Liver (tissue), 9 donors: Measurements from ENCODE around the gene SMAD6. TPM values are rescaled to one million over a fixed set of nuclear protein-coding genes. Genes with fewer than 3 reads are reported as not detected.
A peak's percentile ranks its signal among the peaks of the same experiment; 100 is the strongest.

ENCODE experiments used
- DNase-seq: peaks from one replicate; pipeline ENCODE4 v3.0.0-alpha.2; 2017; ENCODE audit warnings: low spot score
- H3K27ac ChIP-seq, 2 donors: one replicate each; pipeline ENCODE4 v1.7.0; 2013; ENCODE audit warnings: inconsistent platforms in 2 of 2, low read length in 2 of 2, control low read depth in 1 of 2, low read depth in 1 of 2, mild to moderate bottlenecking in 1 of 2
- H3K27me3 ChIP-seq, 4 donors: one replicate each; pipeline versions ENCODE4 v1.6.1 to v1.7.0; 2013; ENCODE audit warnings: low read length in 3 of 4, inconsistent platforms in 1 of 4, mild to moderate bottlenecking in 1 of 4, moderate library complexity in 1 of 4; ENCODE audit not compliant: control insufficient read depth in 4 of 4, insufficient read depth in 4 of 4
- H3K36me3 ChIP-seq, 4 donors: one replicate each; pipeline versions ENCODE4 v1.6.1 to v1.7.0; 2013; ENCODE audit warnings: low read length in 3 of 4, mild to moderate bottlenecking in 3 of 4, low read depth in 1 of 4, moderate library complexity in 1 of 4; ENCODE audit not compliant: control insufficient read depth in 4 of 4, insufficient read depth in 3 of 4
- H3K4me1 ChIP-seq, 4 donors: one replicate each; pipeline versions ENCODE4 v1.6.1 to v1.7.0; 2013; ENCODE audit warnings: low read length in 3 of 4, mild to moderate bottlenecking in 3 of 4, moderate library complexity in 1 of 4; ENCODE audit not compliant: control insufficient read depth in 4 of 4, insufficient read depth in 4 of 4
- H3K4me3 ChIP-seq, 3 donors: one replicate each; pipeline versions ENCODE4 v1.6.1 to v1.7.0; 2013; ENCODE audit warnings: low read length in 3 of 3, control low read depth in 1 of 3, low read depth in 1 of 3, mild to moderate bottlenecking in 1 of 3
- H3K9ac ChIP-seq, 2 donors: one replicate each; pipeline ENCODE4 v1.7.0; 2013; ENCODE audit warnings: low read length in 2 of 2, mild to moderate bottlenecking in 2 of 2, moderate library complexity in 2 of 2, control low read depth in 1 of 2, low read depth in 1 of 2
- H3K9me3 ChIP-seq, 4 donors: one replicate each; pipeline versions ENCODE4 v1.6.1 to v1.7.0; 2013; ENCODE audit warnings: low read length in 3 of 4; ENCODE audit not compliant: control insufficient read depth in 4 of 4
- ATF3 ChIP-seq: IDR thresholded peaks from 2 replicates; pipeline ENCODE4 v1.6.1; 2016; ENCODE audit warnings: antibody characterized with exemption
- EGR1 ChIP-seq, 2 donors: IDR thresholded peaks; 2 replicates each; pipeline ENCODE4 v1.6.1; 2016 to 2018; ENCODE audit warnings: antibody characterized with exemption in 2 of 2, low read depth in 2 of 2
- FOXA1 ChIP-seq: IDR thresholded peaks from 2 replicates; pipeline ENCODE4 v1.6.1; 2016; ENCODE audit warnings: antibody characterized with exemption
- FOXA2 ChIP-seq: IDR thresholded peaks from 2 replicates; pipeline ENCODE4 v1.6.1; 2016; ENCODE audit warnings: antibody characterized with exemption
- HNF4A ChIP-seq, 2 donors: conservative IDR thresholded peaks; 2 replicates each; pipeline ENCODE4 v1.6.1; 2016; ENCODE audit warnings: antibody characterized with exemption in 2 of 2, mild to moderate bottlenecking in 2 of 2
- HNF4G ChIP-seq: IDR thresholded peaks from 2 replicates; pipeline ENCODE4 v1.6.1; 2016; ENCODE audit warnings: antibody characterized with exemption
- JUND ChIP-seq, 2 donors: IDR thresholded peaks; 2 replicates each; pipeline ENCODE4 v1.6.1; 2016; ENCODE audit warnings: antibody characterized with exemption in 2 of 2
- MAX ChIP-seq: IDR thresholded peaks from 2 replicates; pipeline ENCODE4 v1.6.1; 2016; ENCODE audit warnings: antibody characterized with exemption
- NR2F2 ChIP-seq: IDR thresholded peaks from 2 replicates; pipeline ENCODE4 v1.6.1; 2016; ENCODE audit warnings: antibody characterized with exemption
- RAD21 ChIP-seq, 2 donors: IDR thresholded peaks; 2 replicates each; pipeline ENCODE4 v1.6.1; 2016; ENCODE audit warnings: antibody characterized with exemption in 2 of 2, mild to moderate bottlenecking in 2 of 2
- RXRA ChIP-seq, 2 donors: IDR thresholded peaks; 2 replicates each; pipeline ENCODE4 v1.6.1; 2017 to 2018; ENCODE audit warnings: antibody characterized with exemption in 2 of 2, mild to moderate bottlenecking in 1 of 2
- SP1 ChIP-seq: IDR thresholded peaks from 2 replicates; pipeline ENCODE4 v1.6.1; 2018; ENCODE audit warnings: antibody characterized with exemption, mild to moderate bottlenecking
- TAF1 ChIP-seq: conservative IDR thresholded peaks from 2 replicates; pipeline ENCODE4 v1.6.1; 2016; ENCODE audit warnings: antibody characterized with exemption, mild to moderate bottlenecking
- YY1 ChIP-seq: IDR thresholded peaks from 2 replicates; pipeline ENCODE4 v1.6.1; 2016; ENCODE audit warnings: antibody characterized with exemption, mild to moderate bottlenecking
- WGBS: extraction: QIAGEN DNeasy Blood & Tissue Kit; methylation state at CpG from one replicate; pipeline ENCODE4 v1.1.7; 2013; 5-methylcytosine and 5-hydroxymethylcytosine counted together
- polyA plus RNA-seq, 2 donors: library from polyadenylated mRNA; stranded (reverse) in 1 of 2; unstranded in 1 of 2; fragments of 200-250 nt in 1 of 2; fragments of >200 nt in 1 of 2; fragmentation: Nextera tagmentation in 1 of 2; extraction: Ambion mirVana in 1 of 2; gene quantifications; one replicate each; pipeline versions ENCODE4 v1.2.1 to v1.2.3, GENCODE V29; 2013 to 2015
- total RNA-seq, 2 donors: library from RNA; depleted of rRNA; stranded (reverse); fragments of >200 nt; gene quantifications; one replicate each; pipeline ENCODE4 v1.2.3, GENCODE V29; 2014
- TF ChIP-seq, protein P1 (sequence below): IDR thresholded peaks from 2 replicates; pipeline ENCODE4 v1.6.1; 2016; ENCODE audit warnings: antibody characterized with exemption, mild to moderate bottlenecking
- TF ChIP-seq, protein P2 (sequence below): IDR thresholded peaks from 2 replicates; pipeline ENCODE4 v1.6.1; 2016; ENCODE audit warnings: antibody characterized with exemption
- donor health status: healthy.
- donor health status: healthy.
- donor health status: healthy.
- donor health status: healthy.
- donor health status: healthy.

Gene SMAD6
- total and polyA plus RNA-seq, 4 donors: 1.2 to 15.1 (median 11.0) TPM

- TF ChIP-seq JUND (IDR thresholded peaks at IDR 0.05) (no peak), TAF1 (no peak), FOXA2 (no peak), SP1 (no peak)
Measured at GRCh38 chr15:66768987-66769386, 67.0 kb downstream of the SMAD6 start (continued).

- H3K27ac ChIP-seq: peak overlapping the region in 1 of 2 donors; percentile 47
Measured at GRCh38 chr15:66770518-66771350, 68.7 kb downstream of the SMAD6 start.

DNA sequence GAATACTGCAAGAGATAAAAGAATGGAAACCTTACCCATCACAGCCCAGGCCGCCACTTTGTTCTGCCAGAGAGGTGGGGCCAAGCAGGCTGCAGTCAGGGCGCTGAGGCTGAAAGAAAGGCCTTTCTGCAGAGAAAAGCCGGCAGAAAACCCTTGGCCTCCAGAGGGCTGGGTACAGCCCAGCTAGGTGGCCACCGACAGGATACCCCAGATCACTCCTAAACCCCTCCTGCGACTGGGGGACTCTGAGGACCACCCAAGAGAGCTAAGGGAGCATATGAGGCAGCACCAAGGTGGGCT, 69.3 kb downstream of the SMAD6 start:
- no peak for DNase-seq
- Histone ChIP-seq H3K4me1 (peaks cover 13 to 56% (median 49%) of the 10 kb centered on the region in 4 donors), H3K9ac (no peak overlapping the region), H3K9me3 (no peaks in the 10 kb centered on the region), H3K36me3 (no peaks in the 10 kb centered on the region), H3K4me3 (no peak overlapping the region), H3K27me3 (no peaks in the 10 kb centered on the region), H3K27ac (no peak overlapping the region)
- 57% methylated on average over 5 of the region's 5 CpGs for WGBS
- TF ChIP-seq HNF4A (conservative IDR thresholded peaks at IDR 0.05): peak in 1 of 2 donors; percentile 4
- no peak for TF ChIP-seq RAD21 (IDR thresholded peaks at IDR 0.05)
- TF ChIP-seq, protein P1, sequence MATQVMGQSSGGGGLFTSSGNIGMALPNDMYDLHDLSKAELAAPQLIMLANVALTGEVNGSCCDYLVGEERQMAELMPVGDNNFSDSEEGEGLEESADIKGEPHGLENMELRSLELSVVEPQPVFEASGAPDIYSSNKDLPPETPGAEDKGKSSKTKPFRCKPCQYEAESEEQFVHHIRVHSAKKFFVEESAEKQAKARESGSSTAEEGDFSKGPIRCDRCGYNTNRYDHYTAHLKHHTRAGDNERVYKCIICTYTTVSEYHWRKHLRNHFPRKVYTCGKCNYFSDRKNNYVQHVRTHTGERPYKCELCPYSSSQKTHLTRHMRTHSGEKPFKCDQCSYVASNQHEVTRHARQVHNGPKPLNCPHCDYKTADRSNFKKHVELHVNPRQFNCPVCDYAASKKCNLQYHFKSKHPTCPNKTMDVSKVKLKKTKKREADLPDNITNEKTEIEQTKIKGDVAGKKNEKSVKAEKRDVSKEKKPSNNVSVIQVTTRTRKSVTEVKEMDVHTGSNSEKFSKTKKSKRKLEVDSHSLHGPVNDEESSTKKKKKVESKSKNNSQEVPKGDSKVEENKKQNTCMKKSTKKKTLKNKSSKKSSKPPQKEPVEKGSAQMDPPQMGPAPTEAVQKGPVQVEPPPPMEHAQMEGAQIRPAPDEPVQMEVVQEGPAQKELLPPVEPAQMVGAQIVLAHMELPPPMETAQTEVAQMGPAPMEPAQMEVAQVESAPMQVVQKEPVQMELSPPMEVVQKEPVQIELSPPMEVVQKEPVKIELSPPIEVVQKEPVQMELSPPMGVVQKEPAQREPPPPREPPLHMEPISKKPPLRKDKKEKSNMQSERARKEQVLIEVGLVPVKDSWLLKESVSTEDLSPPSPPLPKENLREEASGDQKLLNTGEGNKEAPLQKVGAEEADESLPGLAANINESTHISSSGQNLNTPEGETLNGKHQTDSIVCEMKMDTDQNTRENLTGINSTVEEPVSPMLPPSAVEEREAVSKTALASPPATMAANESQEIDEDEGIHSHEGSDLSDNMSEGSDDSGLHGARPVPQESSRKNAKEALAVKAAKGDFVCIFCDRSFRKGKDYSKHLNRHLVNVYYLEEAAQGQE: no peak
- TF ChIP-seq, protein P2, sequence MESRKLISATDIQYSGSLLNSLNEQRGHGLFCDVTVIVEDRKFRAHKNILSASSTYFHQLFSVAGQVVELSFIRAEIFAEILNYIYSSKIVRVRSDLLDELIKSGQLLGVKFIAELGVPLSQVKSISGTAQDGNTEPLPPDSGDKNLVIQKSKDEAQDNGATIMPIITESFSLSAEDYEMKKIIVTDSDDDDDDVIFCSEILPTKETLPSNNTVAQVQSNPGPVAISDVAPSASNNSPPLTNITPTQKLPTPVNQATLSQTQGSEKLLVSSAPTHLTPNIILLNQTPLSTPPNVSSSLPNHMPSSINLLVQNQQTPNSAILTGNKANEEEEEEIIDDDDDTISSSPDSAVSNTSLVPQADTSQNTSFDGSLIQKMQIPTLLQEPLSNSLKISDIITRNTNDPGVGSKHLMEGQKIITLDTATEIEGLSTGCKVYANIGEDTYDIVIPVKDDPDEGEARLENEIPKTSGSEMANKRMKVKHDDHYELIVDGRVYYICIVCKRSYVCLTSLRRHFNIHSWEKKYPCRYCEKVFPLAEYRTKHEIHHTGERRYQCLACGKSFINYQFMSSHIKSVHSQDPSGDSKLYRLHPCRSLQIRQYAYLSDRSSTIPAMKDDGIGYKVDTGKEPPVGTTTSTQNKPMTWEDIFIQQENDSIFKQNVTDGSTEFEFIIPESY: no peak
- TF ChIP-seq FOXA1: no peak
- TF ChIP-seq YY1: no peak
- no peak for TF ChIP-seq ATF3

More at GRCh38 chr15:66770518-66771350, 68.7 kb downstream of the SMAD6 start:
- no peaks in the 10 kb centered on the region for H3K36me3 ChIP-seq
- no peaks in the 10 kb centered on the region for H3K9me3 ChIP-seq
- H3K4me1 ChIP-seq: peaks cover 16 to 62% (median 54%) of the 10 kb centered on the region in 4 donors
- H3K9ac ChIP-seq: no peak overlapping the region
- WGBS: 75% methylated on average over 14 of the region's 14 CpGs
- TF ChIP-seq TAF1 (no peak), RXRA (IDR thresholded peaks at IDR 0.05) (peak in 1 of 2 donors; percentile 10), HNF4G (no peak), NR2F2 (no peak), EGR1 (IDR thresholded peaks at IDR 0.05; ENCODE audit: low read depth in 2 of 2) (no peak), SP1 (peak; percentile 17), FOXA1 (no peak), HNF4A (conservative IDR thresholded peaks at IDR 0.05) (peak; percentile 64 to 74), MAX (no peak)
- TF ChIP-seq, protein P1: no peak
- TF ChIP-seq, protein P2: no peak
- DNase-seq: no peak
- no peaks in the 10 kb centered on the region for H3K27me3 ChIP-seq
- no peak overlapping the region for H3K4me3 ChIP-seq
